Ovary (tissue), 3 donors: ENCODE data around the gene UNC5C.

Experiments used
- EP300 ChIP-seq: sonication (generic); formaldehyde crosslinking; IDR thresholded peaks from one replicate; pipeline ENCODE4 v1.6.1; 2017; ENCODE audit warnings: antibody characterized with exemption
- POLR2A ChIP-seq: fragments of 450-650 bp; IDR thresholded peaks from one replicate; pipeline ENCODE4 v1.6.1; 2017; ENCODE audit warnings: antibody characterized with exemption, mild to moderate bottlenecking, moderate library complexity
- TF ChIP-seq, protein P1 (sequence below), 3 donors: fragments of 450-650 bp in 2 of 3; fragments of 200-600 bp in 1 of 3; IDR thresholded peaks; one replicate each; pipeline versions ENCODE4 v1.5.1 to v1.8.0; 2016 to 2022; ENCODE audit warnings: antibody characterized with exemption in 3 of 3, mild to moderate bottlenecking in 1 of 3
- donor health status: DM: no; HTN: no; CAD: no.

- TF ChIP-seq, protein P1, sequence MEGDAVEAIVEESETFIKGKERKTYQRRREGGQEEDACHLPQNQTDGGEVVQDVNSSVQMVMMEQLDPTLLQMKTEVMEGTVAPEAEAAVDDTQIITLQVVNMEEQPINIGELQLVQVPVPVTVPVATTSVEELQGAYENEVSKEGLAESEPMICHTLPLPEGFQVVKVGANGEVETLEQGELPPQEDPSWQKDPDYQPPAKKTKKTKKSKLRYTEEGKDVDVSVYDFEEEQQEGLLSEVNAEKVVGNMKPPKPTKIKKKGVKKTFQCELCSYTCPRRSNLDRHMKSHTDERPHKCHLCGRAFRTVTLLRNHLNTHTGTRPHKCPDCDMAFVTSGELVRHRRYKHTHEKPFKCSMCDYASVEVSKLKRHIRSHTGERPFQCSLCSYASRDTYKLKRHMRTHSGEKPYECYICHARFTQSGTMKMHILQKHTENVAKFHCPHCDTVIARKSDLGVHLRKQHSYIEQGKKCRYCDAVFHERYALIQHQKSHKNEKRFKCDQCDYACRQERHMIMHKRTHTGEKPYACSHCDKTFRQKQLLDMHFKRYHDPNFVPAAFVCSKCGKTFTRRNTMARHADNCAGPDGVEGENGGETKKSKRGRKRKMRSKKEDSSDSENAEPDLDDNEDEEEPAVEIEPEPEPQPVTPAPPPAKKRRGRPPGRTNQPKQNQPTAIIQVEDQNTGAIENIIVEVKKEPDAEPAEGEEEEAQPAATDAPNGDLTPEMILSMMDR (IDR thresholded peaks at IDR 0.05): no peak
- TF ChIP-seq POLR2A: no peak
- no peak for TF ChIP-seq EP300
These were observed 335.4 kb downstream of the UNC5C start for GRCh38 chr4:95213366-95213765.
